HepG2 (cell line): ENCODE measurements around the gene LZTR1. TPM values are rescaled to one million over a fixed set of nuclear protein-coding genes. Genes with fewer than 3 reads are reported as not detected.

Experiments used
- AGO2 ChIP-seq: fragments of 200-400 bp; formaldehyde crosslinking; optimal IDR thresholded peaks from 2 replicates; pipeline ENCODE3; 2017; ENCODE audit warnings: mild to moderate bottlenecking, low read depth, low read length, moderate library complexity
- CEBPG ChIP-seq: IDR thresholded peaks from 2 replicates; pipeline ENCODE4 v1.6.1; 2016
- DNMT1 ChIP-seq: sonication (generic); formaldehyde crosslinking; IDR thresholded peaks from 2 replicates; pipeline ENCODE4 v1.5.1; 2020; ENCODE audit warnings: mild to moderate bottlenecking, missing genetic modification reagents
- ERF ChIP-seq: IDR thresholded peaks from 2 replicates; pipeline ENCODE4 v1.6.1; 2018; ENCODE audit warnings: missing biosample characterization, missing genetic modification reagents
- FOSL2 ChIP-seq: sonication (generic); formaldehyde crosslinking; IDR thresholded peaks from 2 replicates; pipeline ENCODE4 v1.4.0; 2020; ENCODE audit warnings: missing genetic modification reagents
- HNRNPLL ChIP-seq: fragments of 200-400 bp; formaldehyde crosslinking; IDR thresholded peaks from 2 replicates; pipeline ENCODE4 v1.6.1; 2017; ENCODE audit warnings: mild to moderate bottlenecking, low read depth, low read length; ENCODE audit not compliant: poor library complexity, severe bottlenecking
- MNT ChIP-seq: fragments of 450-650 bp; IDR thresholded peaks from 2 replicates; pipeline ENCODE4 v1.6.1; 2016
- NAIF1 ChIP-seq: sonication (generic); formaldehyde crosslinking; IDR thresholded peaks from 2 replicates; pipeline ENCODE4 v1.5.0; 2020; ENCODE audit warnings: mild to moderate bottlenecking, missing genetic modification reagents, borderline replicate concordance
- SAP130 ChIP-seq: IDR thresholded peaks from 2 replicates; pipeline ENCODE4 v1.6.1; 2016; ENCODE audit warnings: low read depth
- SIX1 ChIP-seq: sonication (generic); formaldehyde crosslinking; IDR thresholded peaks from 2 replicates; pipeline ENCODE4 v1.4.0; 2020; ENCODE audit warnings: missing genetic modification reagents, borderline replicate concordance
- SOX13 ChIP-seq, 3 experiments: fragments of 450-650 bp in 1 of 3; sonication (generic) in 1 of 3; formaldehyde crosslinking in 1 of 3; IDR thresholded peaks in 2 of 3; conservative IDR thresholded peaks in 1 of 3; 2 replicates each; pipeline versions ENCODE4 v1.5.0 to v1.6.1; 2016 to 2020; ENCODE audit warnings: antibody characterized with exemption in 1 of 3, mild to moderate bottlenecking in 1 of 3, missing compliant biosample characterization in 1 of 3, missing genetic modification reagents in 1 of 3, moderate library complexity in 1 of 3
- STAG1 ChIP-seq: sonication (generic); formaldehyde crosslinking; IDR thresholded peaks from 2 replicates; pipeline ENCODE4 v1.4.0; 2020; ENCODE audit warnings: missing genetic modification reagents
- TCF12 ChIP-seq, 2 experiments: fragments of 450-650 bp in 1 of 2; sonication (generic) in 1 of 2; formaldehyde crosslinking in 1 of 2; IDR thresholded peaks; 2 replicates each; pipeline versions ENCODE4 v1.6.1 to v1.8.0; 2017 to 2022; ENCODE audit warnings: antibody characterized with exemption in 1 of 2, mild to moderate bottlenecking in 1 of 2, missing genetic modification reagents in 1 of 2, moderate library complexity in 1 of 2
- TFDP2 ChIP-seq: sonication (generic); formaldehyde crosslinking; IDR thresholded peaks from 2 replicates; pipeline ENCODE4 v1.4.0; 2020; ENCODE audit warnings: missing genetic modification reagents
- TGIF2 ChIP-seq: IDR thresholded peaks from 2 replicates; pipeline ENCODE4 v1.6.1; 2016; ENCODE audit warnings: control low read depth, missing compliant biosample characterization
- TOE1 ChIP-seq: sonication (generic); formaldehyde crosslinking; IDR thresholded peaks from 2 replicates; pipeline ENCODE4 v1.4.0; 2020; ENCODE audit warnings: mild to moderate bottlenecking, missing genetic modification reagents
- ZC3H13 ChIP-seq: sonication (generic); formaldehyde crosslinking; IDR thresholded peaks from 2 replicates; pipeline ENCODE4 v1.8.1; 2023; ENCODE audit warnings: mild to moderate bottlenecking, missing genetic modification reagents, moderate library complexity
- ZFAT ChIP-seq: sonication (generic); formaldehyde crosslinking; conservative IDR thresholded peaks from 2 replicates; pipeline ENCODE4 v1.8.1; 2023; ENCODE audit warnings: missing genetic modification reagents, inconsistent platforms
- ZFP36 ChIP-seq: fragments of 150-350 bp; IDR thresholded peaks from 2 replicates; pipeline ENCODE4 v1.6.1; 2018; ENCODE audit warnings: borderline replicate concordance, low read length, low read depth; ENCODE audit not compliant: partially characterized antibody
- ZNF253 ChIP-seq: sonication (generic); formaldehyde crosslinking; IDR thresholded peaks from 2 replicates; pipeline ENCODE4 v1.8.0; 2022; ENCODE audit warnings: mild to moderate bottlenecking, missing genetic modification reagents, borderline replicate concordance
- ZNF367 ChIP-seq: sonication (generic); formaldehyde crosslinking; IDR thresholded peaks from 2 replicates; pipeline ENCODE4 v1.4.0; 2020; ENCODE audit warnings: missing genetic modification reagents, borderline replicate concordance
- ZNF564 ChIP-seq: sonication (generic); formaldehyde crosslinking; IDR thresholded peaks from 2 replicates; pipeline ENCODE4 v1.8.1; 2023; ENCODE audit warnings: mild to moderate bottlenecking, missing genetic modification reagents
- polyA plus RNA-seq, 8 experiments: library from polyadenylated mRNA; depleted of rRNA in 3 of 8; stranded (reverse) in 7 of 8; unstranded in 1 of 8; fragments of >200 nt; fragmentation: Illumina TruSeq in 4 of 8; extraction: Trizol in 4 of 8; gene quantifications; 2 replicates each; pipeline versions ENCODE4 v1.2.1 to v1.2.3, GENCODE V29; 2011 to 2016; ENCODE audit warnings: low read depth in 4 of 8, missing spikeins in 1 of 8, mixed read lengths in 1 of 8; ENCODE audit not compliant: insufficient read depth in 1 of 8
- total RNA-seq, 5 experiments: library from RNA; depleted of rRNA; stranded (reverse); fragments of >200 nt; fragmentation: Illumina TruSeq; extraction: Trizol; gene quantifications; 2 replicates each; pipeline ENCODE4 v1.2.3, GENCODE V29; 2016; ENCODE audit warnings: low read depth in 1 of 5
- TF ChIP-seq, protein P1 (sequence below): sonication (generic); formaldehyde crosslinking; IDR thresholded peaks from 2 replicates; pipeline ENCODE4 v1.5.1; 2020; ENCODE audit warnings: mild to moderate bottlenecking, missing genetic modification reagents, moderate library complexity

Gene LZTR1
- total and polyA plus RNA-seq, 2 of the 13 experiments (the other 11 are each of a cell fraction or from before 2014, with no cell fraction given): 21.8 to 22.4 TPM

GRCh38 chr22:21001601-21002325, 19.7 kb downstream of the LZTR1 start, which contains the start of gene THAP7 (continued):
- TF ChIP-seq TFDP2 (CRISPR knock-in tag) (peak; percentile 95), ZNF367 (peak; percentile 17; the same call in 1 of the 2 replicates), TOE1 (CRISPR knock-in tag) (no peak; the same call in 1 of the 2 replicates), ZC3H13 (CRISPR knock-in tag) (peak; percentile 64; the same call in 1 of the 2 replicates), AGO2 (peak; percentile 75), MNT (no peak), FOSL2 (CRISPR knock-in tag) (peak; percentile 46; the same call in 1 of the 2 replicates), TCF12 (IDR thresholded peaks at IDR 0.05) (no peak), TCF12 (CRISPR knock-in tag; IDR thresholded peaks at IDR 0.05) (peak; percentile 59; the same call in 1 of the 2 replicates), ERF (CRISPR knock-in tag) (peak; percentile 36), ZNF253 (CRISPR knock-in tag) (no peak), SIX1 (CRISPR knock-in tag) (0 out of 2 replicates have a peak, but pooled peaks have one; percentile 24), DNMT1 (CRISPR knock-in tag) (no peak), SOX13 (IDR thresholded peaks at IDR 0.05) (no peak; the same call in 1 of the 2 replicates), SOX13 (CRISPR knock-in tag; conservative IDR thresholded peaks at IDR 0.05 in 1 of 2, IDR thresholded peaks at IDR 0.05 in 1 of 2) (peak in 1 of 2 experiments; percentile 9; a peak in 1 of 4 replicates), SAP130 (CRISPR knock-in tag) (peak; percentile 82), ZFAT (CRISPR knock-in tag) (no peak), ZFP36 (no peak), HNRNPLL (peak; percentile 75), TGIF2 (CRISPR knock-in tag) (peak; percentile 7; the same call in 1 of the 2 replicates), NAIF1 (CRISPR knock-in tag) (peak; percentile 85; the same call in 1 of the 2 replicates), STAG1 (CRISPR knock-in tag) (no peak), CEBPG (CRISPR knock-in tag) (0 out of 2 replicates have a peak, but pooled peaks have one; percentile 2), ZNF564 (CRISPR knock-in tag) (peak; percentile 82; the same call in 1 of the 2 replicates)
- TF ChIP-seq, protein P1, sequence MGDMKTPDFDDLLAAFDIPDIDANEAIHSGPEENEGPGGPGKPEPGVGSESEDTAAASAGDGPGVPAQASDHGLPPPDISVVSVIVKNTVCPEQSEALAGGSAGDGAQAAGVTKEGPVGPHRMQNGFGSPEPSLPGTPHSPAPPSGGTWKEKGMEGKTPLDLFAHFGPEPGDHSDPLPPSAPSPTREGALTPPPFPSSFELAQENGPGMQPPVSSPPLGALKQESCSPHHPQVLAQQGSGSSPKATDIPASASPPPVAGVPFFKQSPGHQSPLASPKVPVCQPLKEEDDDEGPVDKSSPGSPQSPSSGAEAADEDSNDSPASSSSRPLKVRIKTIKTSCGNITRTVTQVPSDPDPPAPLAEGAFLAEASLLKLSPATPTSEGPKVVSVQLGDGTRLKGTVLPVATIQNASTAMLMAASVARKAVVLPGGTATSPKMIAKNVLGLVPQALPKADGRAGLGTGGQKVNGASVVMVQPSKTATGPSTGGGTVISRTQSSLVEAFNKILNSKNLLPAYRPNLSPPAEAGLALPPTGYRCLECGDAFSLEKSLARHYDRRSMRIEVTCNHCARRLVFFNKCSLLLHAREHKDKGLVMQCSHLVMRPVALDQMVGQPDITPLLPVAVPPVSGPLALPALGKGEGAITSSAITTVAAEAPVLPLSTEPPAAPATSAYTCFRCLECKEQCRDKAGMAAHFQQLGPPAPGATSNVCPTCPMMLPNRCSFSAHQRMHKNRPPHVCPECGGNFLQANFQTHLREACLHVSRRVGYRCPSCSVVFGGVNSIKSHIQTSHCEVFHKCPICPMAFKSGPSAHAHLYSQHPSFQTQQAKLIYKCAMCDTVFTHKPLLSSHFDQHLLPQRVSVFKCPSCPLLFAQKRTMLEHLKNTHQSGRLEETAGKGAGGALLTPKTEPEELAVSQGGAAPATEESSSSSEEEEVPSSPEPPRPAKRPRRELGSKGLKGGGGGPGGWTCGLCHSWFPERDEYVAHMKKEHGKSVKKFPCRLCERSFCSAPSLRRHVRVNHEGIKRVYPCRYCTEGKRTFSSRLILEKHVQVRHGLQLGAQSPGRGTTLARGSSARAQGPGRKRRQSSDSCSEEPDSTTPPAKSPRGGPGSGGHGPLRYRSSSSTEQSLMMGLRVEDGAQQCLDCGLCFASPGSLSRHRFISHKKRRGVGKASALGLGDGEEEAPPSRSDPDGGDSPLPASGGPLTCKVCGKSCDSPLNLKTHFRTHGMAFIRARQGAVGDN (CRISPR knock-in tag): peak; percentile 99
